Stimulated activated CD4-positive, alpha-beta T cell treated with anti-CD3 and anti-CD28 coated beads, Interleukin-4, amount 100 ng/mL, for 4 hours (primary cell): ENCODE results near the gene HACD2.
"Not testable (repeated sequence)": the region's sequence is repeated elsewhere in the genome, so short reads cannot be mapped to it uniquely, and the experiment has no call there.

Experiments used
- DNase-seq, 2 experiments: peaks; one replicate each; pipeline ENCODE4 v3.0.0-alpha.2; 2020

The HACD2 gene, protein sequence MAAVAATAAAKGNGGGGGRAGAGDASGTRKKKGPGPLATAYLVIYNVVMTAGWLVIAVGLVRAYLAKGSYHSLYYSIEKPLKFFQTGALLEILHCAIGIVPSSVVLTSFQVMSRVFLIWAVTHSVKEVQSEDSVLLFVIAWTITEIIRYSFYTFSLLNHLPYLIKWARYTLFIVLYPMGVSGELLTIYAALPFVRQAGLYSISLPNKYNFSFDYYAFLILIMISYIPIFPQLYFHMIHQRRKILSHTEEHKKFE

DNA sequence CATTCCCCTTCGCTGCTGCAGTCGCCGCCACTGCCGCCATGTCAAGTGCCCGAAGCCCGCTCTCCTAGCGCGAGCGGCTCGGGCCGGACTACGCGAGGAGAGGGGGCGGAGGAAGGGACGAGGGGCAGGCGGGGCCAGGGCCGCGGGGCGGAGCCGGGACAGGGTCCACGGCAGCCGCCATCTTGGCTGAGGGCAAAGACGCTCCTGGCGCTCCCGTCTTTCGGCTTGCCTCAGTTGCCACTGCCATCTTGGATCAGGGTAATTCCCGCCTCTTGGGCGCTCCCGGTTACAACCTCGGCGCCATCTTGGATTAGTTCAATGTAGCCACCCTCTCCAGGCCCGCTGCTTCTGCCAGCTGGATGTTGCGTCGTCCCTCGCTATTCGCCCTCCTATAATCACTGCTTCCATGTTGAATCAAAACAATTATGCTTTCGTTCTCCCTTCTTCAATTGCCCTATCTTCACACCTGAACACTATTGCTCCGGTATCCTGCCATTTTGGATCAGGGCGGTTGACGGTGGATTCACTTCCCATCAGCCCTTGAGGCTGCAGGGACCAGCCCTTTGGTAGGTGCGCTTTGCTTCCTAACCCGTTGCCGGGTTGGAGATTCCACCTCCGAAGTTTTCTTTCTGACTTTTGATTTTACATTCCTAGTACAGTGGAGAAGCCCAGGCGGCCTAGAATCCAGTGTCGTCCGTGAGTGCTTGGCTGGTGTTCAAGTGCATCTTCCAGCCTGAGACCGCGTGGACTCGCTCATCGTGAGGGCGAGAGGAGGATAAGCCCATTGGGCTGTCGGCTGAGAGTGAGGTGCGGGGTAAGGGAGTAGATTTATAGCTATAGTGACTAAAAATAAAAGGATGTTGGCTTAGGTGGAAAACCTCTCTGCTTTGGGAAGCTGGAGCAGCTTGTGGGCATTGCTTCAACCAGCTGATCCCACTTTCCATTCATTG is at the start of gene HACD2:
Gene HACD2 (minus strand): TSS at position 66 of the 950 bp plus-strand sequence. CDS start 26 bp downstream, at position 40.
- DNase-seq: peak; percentile 93 to 96

DNA sequence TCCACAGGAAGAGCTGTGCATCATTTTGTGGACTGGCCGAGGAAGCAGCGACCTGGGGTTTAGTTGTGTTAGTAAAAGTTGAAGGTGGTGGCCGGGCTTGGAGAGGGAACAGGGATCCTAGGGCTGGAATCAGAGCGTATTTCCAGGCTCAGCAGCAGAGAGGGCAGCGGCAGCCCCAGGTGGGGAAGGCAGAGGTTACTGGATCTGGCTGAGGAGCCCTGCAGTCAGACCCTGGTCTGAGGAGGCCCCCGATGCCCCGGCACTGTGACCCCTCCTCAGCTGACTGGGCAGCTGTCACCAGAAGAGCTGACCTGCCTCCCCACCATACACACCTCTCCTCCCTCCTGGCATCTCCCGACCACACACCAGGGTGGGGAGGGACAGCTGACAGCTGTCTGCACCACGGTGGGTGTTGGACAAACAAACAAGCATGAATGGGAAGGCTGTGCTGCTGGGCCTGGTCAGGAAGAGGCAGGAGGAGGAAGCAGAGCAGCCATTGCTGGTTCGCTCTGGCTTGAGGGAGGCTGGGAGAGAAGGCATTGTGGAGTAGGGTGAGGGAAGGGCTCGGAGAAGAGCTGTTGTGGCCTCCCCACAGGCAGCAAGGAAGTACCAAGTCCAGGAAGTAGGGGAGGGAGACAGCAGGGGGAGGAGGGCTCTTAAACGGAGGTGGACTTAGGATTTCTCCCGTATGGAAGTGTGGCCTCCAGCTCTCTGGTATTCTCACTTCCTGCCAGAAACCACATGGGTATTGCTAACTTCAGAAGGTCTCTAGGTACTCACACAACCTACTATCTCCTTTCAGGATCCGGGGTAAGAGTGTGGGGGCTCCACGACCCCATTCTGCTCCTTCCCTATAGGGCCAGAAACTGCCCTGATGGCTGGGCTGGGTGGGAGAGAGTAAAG is 49.5 kb upstream of the HACD2 start:
- no peak for DNase-seq

DNA sequence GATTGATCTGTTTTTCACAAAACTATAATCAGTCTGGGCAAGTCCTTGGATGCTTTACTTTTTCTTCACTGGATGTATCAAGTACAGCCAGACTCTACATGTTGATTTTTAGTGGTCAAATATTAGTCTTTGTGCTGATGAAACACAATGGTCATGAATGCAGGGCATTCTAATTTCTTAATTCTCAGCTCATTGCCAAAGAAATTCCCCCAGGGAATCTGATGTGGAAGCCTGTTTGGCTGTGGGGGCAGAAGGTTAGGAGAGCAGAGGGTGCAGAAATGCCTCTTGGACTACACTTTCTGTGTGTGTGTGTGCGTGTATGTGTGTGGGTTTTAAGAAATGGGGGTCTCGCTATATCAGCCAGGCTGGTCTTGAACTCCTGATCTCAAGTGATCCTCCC is 48.7 kb upstream of the HACD2 start:
- DNase-seq: no peak

DNA sequence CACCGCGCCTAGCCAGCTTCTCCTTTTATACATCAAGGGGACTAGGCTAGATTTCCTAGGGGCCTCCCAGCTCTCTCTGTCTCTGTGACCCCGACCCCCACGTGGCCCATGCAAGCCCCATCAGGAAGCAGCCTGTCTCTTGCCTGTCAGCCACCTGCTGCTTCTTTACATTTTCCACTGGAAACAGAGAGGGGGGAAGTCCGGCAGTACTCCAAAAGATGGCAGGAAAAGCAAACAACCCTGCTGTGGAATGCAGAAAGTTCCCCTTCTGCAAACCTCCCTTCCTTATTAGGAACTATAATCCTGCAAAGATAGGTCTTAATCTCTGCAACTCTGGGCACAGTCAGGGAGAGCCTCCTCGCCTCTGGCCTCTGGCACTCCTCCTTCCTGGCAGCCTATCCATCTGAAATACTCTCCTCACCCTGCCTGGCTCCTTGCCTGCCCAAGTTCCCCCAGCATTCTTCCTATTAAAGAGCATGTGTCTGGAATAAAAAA is 47.4 kb upstream of the HACD2 start:
- DNase-seq: no peak

DNA sequence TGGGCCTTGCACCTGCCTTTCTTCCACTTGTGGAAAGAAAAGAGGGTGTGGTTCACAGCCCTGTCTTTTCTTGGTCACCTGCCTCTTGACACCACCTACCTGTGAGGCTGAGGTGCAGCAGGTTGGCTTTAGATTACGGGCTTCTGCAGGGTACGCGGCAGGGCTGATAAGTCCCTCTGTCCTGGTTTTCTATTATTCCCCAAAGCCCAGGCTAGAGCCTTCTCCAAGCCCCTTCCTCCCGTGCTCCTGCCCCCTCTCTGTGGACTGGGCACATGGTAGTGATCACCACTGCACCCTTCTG is 44.8 kb upstream of the HACD2 start:
- no peak for DNase-seq

DNA sequence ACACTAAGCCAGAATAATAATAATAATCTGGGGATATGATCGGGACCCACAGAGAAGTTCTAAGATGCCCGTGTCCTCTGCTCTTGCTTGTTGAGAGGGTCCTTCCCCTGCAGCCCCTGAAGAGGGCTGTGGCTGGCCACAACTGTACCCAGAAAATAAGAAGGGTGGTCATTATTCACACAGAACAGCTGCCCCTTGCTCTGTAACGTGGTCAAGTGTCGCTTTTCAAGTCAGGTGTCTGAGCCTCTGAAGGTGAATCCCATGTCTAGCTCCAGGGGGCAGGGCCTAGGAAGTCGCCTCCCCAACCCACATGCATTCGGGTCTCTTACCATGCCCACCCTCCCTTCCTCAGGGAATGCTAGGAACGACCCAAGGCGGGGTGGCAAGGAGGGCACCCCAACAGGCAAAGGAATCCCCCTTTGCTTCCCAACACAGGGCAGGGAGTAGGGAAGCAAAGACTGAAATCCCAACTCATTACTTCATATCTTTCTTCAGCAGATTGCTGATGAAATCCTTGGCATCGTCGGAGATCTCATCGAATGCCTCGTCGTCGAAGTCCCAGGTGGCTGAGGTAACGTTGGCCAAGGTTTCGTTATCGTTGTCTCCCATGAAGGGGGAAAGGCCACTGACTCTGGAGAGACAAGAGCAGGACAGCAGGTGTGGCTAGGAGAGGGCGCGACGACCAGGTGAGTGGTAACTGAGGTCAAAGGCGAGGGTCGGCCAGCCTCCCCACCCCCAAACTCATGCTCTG is 44.3 kb upstream of the HACD2 start:
- no peak for DNase-seq

DNA sequence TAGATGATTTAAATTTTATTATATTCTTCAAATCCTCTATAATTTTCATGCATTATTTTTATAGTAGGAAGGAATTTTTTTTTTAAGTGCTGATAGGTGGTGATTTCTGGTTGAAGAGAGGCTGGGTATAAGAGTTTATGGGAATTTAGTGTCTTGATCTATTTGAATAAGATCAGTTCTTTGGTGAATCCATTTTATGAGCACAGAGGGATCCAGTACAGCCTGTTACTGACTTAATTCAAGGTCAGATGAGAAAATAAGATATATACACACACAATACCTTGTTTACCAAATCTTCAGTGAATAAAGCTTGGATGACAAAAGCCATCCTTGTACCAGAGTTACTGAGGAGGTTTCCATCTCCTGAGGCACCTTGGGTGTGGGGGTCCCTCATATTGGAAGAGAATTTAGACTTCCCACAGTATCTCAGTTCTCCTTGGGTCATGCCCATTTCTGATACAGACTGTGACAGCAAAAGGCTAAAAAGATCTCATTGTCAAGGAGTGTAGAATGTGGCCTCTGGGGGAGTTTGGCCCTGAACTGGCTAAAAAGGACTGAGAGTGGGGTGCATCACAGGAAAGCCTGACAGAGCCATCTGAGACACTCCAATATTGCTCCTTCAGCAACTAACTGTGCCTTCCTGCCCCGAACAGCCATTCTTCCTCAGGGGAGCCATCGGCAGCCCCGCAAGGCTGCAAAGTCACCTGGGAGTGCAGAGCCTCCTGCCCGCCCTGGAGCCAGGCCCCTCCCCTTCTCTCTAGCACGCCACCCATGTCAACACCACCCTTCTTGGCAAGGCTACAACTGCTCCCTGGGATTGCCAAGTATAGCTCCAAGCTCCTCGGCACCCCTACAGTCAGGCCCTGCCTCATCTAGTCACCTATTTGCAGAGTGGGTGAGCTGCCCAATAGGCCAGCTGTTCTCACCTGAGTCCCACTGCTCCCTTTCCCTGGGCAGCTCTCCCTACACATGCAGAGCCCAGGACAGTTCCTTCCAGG is 43.1 kb upstream of the HACD2 start:
- no peak for DNase-seq

DNA sequence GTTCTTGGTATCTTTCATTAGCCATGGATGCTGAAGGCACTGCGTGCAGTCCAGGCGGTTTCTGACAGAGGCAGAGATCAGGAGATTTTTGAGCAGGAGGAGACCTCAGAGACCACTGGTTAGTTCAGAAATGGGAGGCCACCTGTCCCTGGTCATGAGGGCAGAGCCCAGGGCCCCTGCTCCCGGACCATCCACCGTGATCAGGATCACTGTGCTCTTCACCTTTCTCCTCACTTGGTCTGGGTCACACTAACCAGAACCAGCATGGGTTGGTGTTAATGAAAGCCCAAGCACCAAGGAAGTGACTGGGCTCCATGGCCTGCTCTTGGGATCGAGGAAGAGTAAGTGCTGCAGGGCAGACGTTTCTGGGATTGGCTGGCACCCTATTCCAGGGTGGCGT is 42.0 kb upstream of the HACD2 start:
- no peak for DNase-seq

DNA sequence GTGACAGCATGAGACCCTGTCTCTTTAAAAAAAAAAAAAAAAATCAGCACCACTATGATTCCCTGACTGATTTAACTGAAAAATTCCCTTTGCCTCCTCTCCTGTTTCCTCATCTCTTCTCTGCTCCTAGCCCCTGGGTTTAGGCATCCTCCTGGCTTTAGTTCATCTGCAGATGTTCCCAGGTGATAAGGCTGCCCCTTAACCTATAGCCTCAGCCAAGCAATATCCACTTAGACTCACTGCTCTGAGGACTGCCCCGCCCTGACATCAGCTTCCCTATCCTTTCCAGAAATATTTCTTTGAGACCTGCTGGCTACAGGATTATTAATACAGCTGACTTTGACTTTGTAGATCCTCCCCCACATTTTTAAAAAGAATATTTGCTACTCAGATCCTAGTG is 39.4 kb upstream of the HACD2 start:
- DNase-seq: no peak

DNA sequence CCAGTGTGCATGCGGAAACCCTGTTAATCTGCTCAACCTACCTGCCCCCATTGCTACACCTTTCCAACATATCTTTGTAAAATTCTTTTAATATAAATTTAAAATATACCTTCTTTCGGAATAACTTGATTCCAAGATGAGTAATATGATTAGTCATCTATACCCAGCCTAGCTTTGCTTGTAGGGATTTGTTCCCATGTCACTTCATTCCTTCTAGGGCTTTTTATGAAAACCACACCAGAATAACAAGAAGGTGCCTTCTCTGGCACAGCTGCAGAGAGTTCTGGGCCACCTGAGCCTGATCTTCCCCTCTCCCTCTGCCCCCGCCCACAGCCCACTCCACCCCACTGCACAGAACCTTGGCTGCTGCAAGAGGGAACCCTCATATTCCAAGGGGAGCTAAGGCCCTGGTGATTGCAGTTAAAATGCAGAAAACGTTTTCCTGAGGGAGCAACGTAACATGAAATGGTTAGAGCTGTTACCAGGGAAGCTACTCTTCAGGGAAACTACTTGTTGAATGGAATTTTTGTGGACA is 38.6 kb upstream of the HACD2 start:
- DNase-seq: no peak

DNA sequence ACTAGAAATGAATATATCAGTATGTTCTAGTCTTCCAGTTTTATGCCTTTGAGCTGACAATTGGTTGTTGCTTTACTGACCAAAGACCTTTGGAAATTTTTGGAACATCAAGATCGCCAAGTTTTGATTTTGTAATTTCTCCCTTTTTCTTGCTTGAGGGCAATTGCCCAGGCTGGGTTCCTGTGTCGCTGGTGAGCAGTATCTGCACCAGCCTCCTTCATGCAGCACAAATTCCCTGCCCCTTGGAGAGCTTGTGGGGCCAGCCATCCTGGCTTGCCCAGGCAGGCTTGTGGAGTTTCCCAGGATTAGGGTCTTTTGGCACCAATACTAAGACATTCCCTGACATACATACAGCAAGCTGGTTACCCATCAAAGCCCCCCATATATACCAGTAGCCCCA is 37.9 kb upstream of the HACD2 start:
- no peak for DNase-seq

DNA sequence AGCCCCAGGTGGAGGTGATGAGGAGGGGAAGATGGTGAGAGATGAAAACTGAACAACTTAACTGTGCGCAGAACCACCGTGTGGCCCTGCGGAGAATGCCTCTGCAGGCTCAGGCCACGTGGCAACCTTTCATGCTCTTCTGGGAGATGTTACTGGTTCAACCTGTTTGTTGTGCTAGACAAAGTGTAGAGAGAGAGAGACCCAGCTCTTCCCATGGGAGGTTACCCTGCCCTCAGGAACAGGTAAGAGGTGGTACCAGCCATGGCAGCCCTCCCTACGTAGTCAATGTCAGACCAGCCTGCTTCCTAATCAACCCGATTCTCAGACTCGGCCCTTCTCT is 37.0 kb upstream of the HACD2 start:
- DNase-seq: no peak

DNA sequence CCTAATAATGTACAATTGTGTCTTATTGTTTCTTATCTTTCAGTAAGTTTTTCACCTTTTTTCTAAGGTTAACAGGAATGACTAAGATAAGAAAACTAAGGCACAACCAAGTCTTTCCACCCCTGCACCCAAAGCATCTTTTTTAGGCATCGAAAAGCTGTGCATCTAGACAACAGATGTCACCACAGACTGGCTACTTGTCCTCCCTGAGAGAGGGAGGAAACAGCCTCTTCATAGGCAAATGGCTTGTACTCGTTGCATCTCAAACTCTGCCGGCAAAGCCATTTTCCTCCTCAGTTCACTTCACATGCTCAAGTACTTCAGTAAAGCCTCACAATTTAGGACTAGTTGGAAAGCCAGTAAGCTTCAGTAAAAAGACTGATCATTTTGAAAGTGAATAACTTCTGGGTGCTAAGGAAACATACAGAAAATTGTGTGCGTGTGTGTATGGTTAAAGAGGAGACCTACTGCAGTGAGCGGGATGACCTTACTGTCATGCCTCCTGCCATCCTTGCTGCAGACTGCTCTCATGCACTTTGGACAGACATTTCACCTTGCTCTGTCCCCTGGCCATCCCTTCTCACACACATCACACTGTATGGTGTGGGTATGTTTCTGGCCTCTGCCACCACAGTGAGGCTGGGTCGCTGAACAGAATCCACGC is 36.5 kb upstream of the HACD2 start:
- DNase-seq: no peak

DNA sequence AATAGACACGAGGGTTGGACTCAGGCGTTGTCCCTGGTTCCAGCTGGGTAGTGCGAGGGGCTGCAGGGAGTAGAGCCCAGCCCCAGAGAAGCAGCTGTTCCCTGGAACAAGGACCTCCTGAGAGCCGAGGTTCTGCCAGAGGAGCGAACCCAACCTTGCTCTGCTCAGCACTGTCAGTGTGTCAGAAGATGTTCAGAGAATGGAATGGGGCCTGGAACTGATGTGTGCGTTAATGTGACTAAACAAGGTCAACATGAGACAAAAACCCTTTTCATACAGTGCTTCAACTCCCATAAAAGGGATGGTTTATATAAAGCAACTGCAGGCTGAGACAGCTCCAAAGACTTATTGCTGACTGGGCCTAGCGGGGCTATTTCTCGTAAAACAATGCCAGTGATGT is 35.5 kb upstream of the HACD2 start:
- DNase-seq: no peak

DNA sequence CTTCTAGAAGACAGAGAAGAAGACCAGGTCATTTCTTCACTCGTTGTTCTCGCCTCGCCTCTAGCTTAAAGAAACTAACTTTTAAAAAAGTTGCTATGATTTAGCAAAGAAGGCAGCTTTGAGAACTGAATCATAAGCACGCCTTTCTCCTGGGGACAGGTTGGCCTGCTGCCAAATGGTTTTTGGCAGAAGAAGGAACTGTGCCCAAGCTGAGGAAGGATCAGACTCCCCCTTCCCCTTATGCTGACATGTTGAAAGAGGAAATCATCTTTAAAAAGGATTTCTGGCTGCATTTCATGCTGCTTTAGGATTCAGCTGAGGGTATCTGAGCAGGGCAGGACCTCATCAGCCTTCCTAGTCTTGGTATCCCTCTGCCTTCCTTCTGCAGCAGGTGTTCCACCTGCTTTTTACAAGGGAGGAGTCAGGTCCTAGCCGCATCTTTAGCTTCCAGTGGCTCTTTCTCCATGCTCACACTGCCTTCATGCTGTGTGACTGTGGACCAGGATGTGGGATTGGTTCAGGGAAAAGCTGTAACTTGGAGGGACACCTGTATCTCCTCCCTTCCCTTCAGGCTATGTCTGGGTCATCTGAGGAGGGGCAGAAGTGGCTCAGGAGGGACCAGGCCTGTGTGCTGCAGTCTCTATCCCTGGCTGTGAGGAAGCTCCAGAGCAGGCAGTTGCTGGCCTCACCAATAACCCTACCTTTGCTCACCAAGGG is 34.1 kb upstream of the HACD2 start:
- no peak for DNase-seq

DNA sequence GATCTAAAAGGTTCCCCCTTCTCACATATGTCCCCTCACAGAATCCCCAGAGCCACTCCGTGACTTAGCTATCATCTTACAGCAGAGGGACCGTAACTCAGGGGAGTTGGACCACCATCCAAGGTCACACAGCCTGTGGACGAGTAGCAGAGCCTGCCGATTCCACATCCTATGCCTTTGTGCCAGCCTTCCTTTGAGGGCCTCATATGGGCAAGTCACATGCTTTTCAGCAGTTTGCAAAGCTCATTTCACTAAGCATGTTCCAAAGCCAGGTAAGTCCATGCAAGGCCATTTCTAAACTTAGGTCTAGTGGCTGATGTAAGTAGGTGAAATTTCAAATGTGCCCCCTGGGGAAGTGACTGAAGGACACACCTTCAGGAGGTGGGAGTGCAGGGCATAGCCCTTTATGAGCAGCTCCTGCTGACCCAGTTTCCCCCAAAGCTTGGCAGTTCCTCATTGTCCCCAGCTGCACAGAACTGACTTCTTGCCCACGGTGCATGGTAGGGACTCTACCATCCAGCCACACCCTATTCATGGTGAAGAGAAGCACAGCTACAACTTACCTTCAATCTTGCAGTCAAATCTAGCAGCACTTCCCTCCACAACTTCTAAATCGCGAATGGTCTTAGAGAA is 33.3 kb upstream of the HACD2 start:
- DNase-seq: no peak

DNA sequence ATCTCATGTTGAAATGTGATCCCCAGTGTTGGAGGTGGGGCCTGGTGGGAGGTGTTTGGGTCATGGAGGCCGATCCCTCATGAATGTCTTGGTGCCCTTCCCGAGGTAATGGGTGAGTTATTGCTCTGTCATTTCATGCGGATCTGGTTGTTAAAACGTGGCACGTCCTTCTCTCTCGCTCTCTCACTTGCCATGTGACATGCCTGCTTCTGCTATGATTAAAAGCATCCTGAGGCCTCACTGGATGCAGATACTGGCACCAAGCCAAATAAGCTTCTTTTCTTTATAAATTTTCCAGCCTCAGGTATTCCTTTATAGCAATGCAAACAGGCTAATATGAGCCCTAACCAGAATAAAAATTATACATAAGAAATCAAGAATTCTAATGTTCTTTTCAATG is 31.7 kb upstream of the HACD2 start:
- DNase-seq: no peak

DNA sequence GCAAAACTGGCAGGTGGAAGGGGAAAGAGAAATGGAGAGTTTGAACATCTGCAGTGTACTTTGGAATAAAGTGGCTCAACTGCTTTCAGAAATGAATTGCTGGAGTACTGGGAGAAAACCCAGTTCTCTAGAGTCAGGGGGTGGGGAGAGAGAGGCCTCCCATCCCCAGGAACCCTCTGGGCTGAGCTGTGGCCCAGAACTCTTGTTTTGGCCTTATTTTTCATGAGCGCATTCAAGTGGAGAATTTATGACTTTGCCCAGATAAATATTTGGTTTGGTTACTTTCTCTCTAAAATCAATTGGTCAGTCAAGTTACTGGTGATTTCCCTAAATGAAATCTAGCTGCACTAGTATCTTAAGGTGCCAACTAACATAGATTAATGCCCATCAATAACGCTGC is 28.7 kb upstream of the HACD2 start:
- no peak for DNase-seq

DNA sequence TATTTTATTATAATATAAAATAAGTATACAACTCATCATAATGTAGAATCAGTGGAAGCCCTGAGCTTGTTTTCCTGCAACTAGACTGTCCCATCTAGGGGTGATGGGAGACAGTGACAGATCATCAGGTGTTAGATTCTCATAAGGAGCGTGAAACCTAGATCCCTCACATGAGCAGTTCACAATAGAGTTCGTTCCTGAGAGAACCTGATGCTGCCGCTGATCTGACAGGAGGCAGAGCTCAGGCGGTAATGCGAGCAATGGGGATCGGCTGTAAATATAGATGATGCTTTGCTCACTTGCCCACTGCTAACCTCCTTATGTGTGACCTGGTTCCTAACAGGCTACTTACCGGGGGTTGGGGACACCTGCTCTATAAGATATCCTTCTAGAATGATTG is 26.8 kb upstream of the HACD2 start:
- not testable (repeated sequence) for DNase-seq
